MM.1S (cell line): ENCODE data around the gene MBP.

Source experiments
- DNase-seq: peaks from one replicate; pipeline ENCODE4 v3.0.0-alpha.2; 2015
- H2AFZ ChIP-seq: fragments of 300-600 bp; sonication (generic); 2 replicates; pipeline ENCODE4 v1.6.0; 2016; ENCODE audit warnings: antibody characterized with exemption, low read length
- H3F3A ChIP-seq: fragments of 300-600 bp; sonication (generic); 2 replicates; pipeline ENCODE4 v1.6.1; 2016; ENCODE audit warnings: mild to moderate bottlenecking, antibody characterized with exemption, low read length, moderate library complexity, mixed read lengths; ENCODE audit not compliant: insufficient read depth
- H3K27ac ChIP-seq: fragments of 300-600 bp; sonication (generic); 2 replicates; pipeline ENCODE4 v1.5.1; 2016; ENCODE audit warnings: mild to moderate bottlenecking, low read length
- H3K27me3 ChIP-seq: fragments of 300-600 bp; sonication (generic); replicated peaks from 2 replicates; pipeline ENCODE4 v1.6.0; 2016; ENCODE audit warnings: low read length; ENCODE audit not compliant: insufficient read depth
- H3K36me3 ChIP-seq: fragments of 300-600 bp; sonication (generic); replicated peaks from 2 replicates; pipeline ENCODE4 v1.6.1; 2016; ENCODE audit warnings: mild to moderate bottlenecking, low read length, mixed read lengths; ENCODE audit not compliant: insufficient read depth
- H3K4me1 ChIP-seq: fragments of 300-600 bp; sonication (generic); 2 replicates; pipeline ENCODE4 v1.6.1; 2016; ENCODE audit warnings: low read length, mixed read lengths
- H3K4me2 ChIP-seq: fragments of 300-600 bp; sonication (generic); 2 replicates; pipeline ENCODE4 v1.6.0; 2016; ENCODE audit warnings: low read depth, low read length
- H3K4me3 ChIP-seq: fragments of 300-600 bp; sonication (generic); 2 replicates; pipeline ENCODE4 v1.5.1; 2016; ENCODE audit warnings: low read length, mixed read lengths
- H3K79me2 ChIP-seq: fragments of 300-600 bp; sonication (generic); 2 replicates; pipeline ENCODE4 v1.6.1; 2016; ENCODE audit warnings: mixed run types, low read length, mixed read lengths
- H3K9ac ChIP-seq: fragments of 300-600 bp; sonication (generic); 2 replicates; pipeline ENCODE4 v1.6.1; 2016; ENCODE audit warnings: low read length, mixed read lengths
- H3K9me2 ChIP-seq: fragments of 300-600 bp; sonication (generic); replicated peaks from 2 replicates; pipeline ENCODE4 v1.6.1; 2016; ENCODE audit warnings: mild to moderate bottlenecking, low read length, mixed read lengths; ENCODE audit not compliant: insufficient read depth
- H3K9me3 ChIP-seq: fragments of 300-600 bp; sonication (generic); replicated peaks from 2 replicates; pipeline ENCODE4 v1.6.1; 2016; ENCODE audit warnings: mild to moderate bottlenecking, low read length, mixed read lengths; ENCODE audit not compliant: insufficient read depth
- H4K20me1 ChIP-seq: fragments of 300-600 bp; sonication (generic); 2 replicates; pipeline ENCODE4 v1.6.1; 2016; ENCODE audit warnings: mild to moderate bottlenecking, low read length, moderate library complexity, mixed read lengths; ENCODE audit not compliant: insufficient read depth
- CTCF ChIP-seq: fragments of 300-600 bp; sonication (generic); IDR thresholded peaks from 2 replicates; pipeline ENCODE4 v1.5.1; 2016; ENCODE audit warnings: antibody characterized with exemption, low read length, mixed read lengths
- EZH2 ChIP-seq: fragments of 300-600 bp; sonication (generic); optimal IDR thresholded peaks from 2 replicates; pipeline ENCODE3; 2017; ENCODE audit warnings: low read depth, mild to moderate bottlenecking, antibody characterized with exemption, low read length, mixed read lengths
- EZH2phosphoT487 ChIP-seq: fragments of 300-600 bp; sonication (generic); IDR thresholded peaks from 2 replicates; pipeline ENCODE4 v1.6.1; 2018; ENCODE audit warnings: antibody characterized with exemption, low read length

Gene MBP

GRCh38 chr18:77073336-77074093, 59.1 kb downstream of the MBP start:
- H3K79me2 ChIP-seq = no peaks in the 10 kb centered on the region
- no peaks in the 10 kb centered on the region for H4K20me1 ChIP-seq
- no peak overlapping the region for H3K27ac ChIP-seq

GRCh38 chr18:77072566-77072965, 60.0 kb downstream of the MBP start:
- Histone ChIP-seq H3K27ac (no peak overlapping the region), H4K20me1 (no peaks in the 10 kb centered on the region), H3K9me3 (no peaks in the 10 kb centered on the region), H3K4me1 (no peaks in the 10 kb centered on the region), H3K4me3 (no peak overlapping the region), H3K4me2 (no peak overlapping the region), H3K9ac (no peak overlapping the region), H2AFZ (no peak overlapping the region), H3F3A (no peaks in the 10 kb centered on the region), H3K27me3 (no peaks in the 10 kb centered on the region), H3K79me2 (no peaks in the 10 kb centered on the region), H3K36me3 (no peaks in the 10 kb centered on the region), H3K9me2 (no peaks in the 10 kb centered on the region)
- TF ChIP-seq EZH2 (no peak), CTCF (no peak), EZH2phosphoT487 (no peak)
- no peak for DNase-seq

More at GRCh38 chr18:77073336-77074093, 59.1 kb downstream of the MBP start:
- no peak overlapping the region for H2AFZ ChIP-seq
- H3F3A ChIP-seq = no peaks in the 10 kb centered on the region
- no peak overlapping the region for H3K4me2 ChIP-seq
- no peaks in the 10 kb centered on the region for H3K9me3 ChIP-seq
- no peaks in the 10 kb centered on the region for H3K9me2 ChIP-seq
- H3K4me1 ChIP-seq = no peaks in the 10 kb centered on the region
- no peak for TF ChIP-seq CTCF
- TF ChIP-seq EZH2 = no peak
- TF ChIP-seq EZH2phosphoT487 = no peak
- H3K36me3 ChIP-seq = no peaks in the 10 kb centered on the region
- no peak for DNase-seq
- no peaks in the 10 kb centered on the region for H3K27me3 ChIP-seq
- no peak overlapping the region for H3K4me3 ChIP-seq
- H3K9ac ChIP-seq = no peak overlapping the region

GRCh38 chr18:77071711-77072292, 60.8 kb downstream of the MBP start:
- H3K9ac ChIP-seq = no peak overlapping the region
- no peak overlapping the region for H3K4me3 ChIP-seq
- TF ChIP-seq EZH2 (no peak), EZH2phosphoT487 (no peak), CTCF (no peak)
- H3K4me1 ChIP-seq = no peaks in the 10 kb centered on the region
- no peaks in the 10 kb centered on the region for H3K9me3 ChIP-seq
- H3K36me3 ChIP-seq = no peaks in the 10 kb centered on the region
- H3F3A ChIP-seq = no peaks in the 10 kb centered on the region
- H3K9me2 ChIP-seq = no peaks in the 10 kb centered on the region
- H3K27me3 ChIP-seq = no peaks in the 10 kb centered on the region
- H3K27ac ChIP-seq = no peak overlapping the region
- no peak overlapping the region for H2AFZ ChIP-seq
- no peaks in the 10 kb centered on the region for H4K20me1 ChIP-seq
- no peak overlapping the region for H3K4me2 ChIP-seq
- H3K79me2 ChIP-seq = no peaks in the 10 kb centered on the region
- DNase-seq = no peak
